DMS153 treated with DMSO at 0.1 percent for 48 hours (cell line): ENCODE results near the gene KDM4B.

ENCODE experiments used
- DNase-seq: peaks from one replicate; lab custom pipeline; 2025; ENCODE audit not compliant: unreplicated experiment; lab: John Stamatoyannopoulos, UW

Gene KDM4B

DNA sequence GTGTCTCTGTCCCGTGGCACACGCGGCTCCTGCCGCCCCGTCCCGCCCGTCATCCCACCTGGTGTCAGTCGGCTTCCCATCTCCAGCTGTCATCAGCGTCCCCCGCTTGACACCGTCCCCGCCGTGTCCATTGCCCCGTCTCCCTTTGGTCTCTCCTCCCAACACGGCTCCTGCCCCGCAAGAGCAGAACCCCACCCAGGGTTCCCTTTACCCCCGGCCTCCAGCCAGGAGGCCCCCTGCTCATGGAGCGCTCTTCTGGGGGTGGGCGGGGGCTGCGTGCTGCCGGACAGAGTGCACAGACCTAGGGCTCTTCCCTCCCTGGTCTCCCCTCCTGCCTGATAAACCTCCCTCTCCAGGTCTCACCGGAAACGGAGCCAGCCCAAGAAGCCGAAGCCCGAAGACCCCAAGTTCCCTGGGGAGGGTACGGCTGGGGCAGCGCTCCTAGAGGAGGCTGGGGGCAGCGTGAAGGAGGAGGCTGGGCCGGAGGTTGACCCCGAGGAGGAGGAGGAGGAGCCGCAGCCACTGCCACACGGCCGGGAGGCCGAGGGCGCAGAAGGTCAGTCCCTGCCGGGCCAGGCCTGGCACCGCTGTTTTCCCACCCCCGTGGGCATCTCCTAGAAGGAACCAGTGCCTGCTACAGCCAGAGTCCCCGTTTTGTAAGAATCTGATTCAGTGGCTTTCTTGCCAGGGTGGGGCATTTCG, 150.5 kb downstream of the KDM4B start:
- DNase-seq = no peak

DNA sequence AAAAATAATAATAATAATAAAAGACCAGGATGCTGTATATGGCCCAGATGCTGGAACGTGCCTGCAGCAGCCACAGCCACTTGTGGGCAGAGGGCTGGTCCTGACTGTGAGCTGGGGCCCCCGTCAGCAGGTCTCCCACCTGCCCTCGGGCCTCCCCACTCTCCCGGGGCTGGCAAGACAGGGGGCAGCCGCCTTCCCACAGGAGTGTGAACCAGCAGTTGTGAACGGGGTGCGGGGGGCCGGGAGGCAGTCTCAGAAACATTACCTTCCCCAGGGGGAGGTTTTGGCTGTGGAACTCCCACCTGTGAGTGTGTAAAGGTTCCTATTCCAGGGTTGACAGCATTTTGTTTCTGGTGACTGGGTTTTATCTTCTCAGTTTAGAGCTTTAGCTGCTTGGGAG, 151.4 kb downstream of the KDM4B start:
- DNase-seq = no peak

DNA sequence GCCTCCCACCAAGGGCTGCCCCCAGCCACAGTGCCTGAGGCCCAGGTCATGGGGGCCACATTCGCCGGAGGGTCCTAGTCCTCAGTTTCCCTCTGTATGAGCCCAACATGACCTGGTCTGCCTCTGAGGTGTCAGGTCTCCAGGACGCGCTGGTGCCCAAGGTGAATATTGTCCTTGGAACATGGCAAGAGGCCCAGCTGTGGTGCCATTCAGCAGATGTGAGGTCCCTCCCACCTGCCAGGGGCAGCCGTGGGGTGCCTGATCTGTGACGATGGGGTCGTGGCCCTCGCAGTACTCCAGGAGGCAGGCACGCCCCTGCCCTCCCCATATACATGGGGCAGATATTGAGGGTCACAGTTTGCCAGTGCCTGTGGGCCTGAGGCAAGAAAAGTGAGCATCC, 151.9 kb downstream of the KDM4B start:
- no peak for DNase-seq

DNA sequence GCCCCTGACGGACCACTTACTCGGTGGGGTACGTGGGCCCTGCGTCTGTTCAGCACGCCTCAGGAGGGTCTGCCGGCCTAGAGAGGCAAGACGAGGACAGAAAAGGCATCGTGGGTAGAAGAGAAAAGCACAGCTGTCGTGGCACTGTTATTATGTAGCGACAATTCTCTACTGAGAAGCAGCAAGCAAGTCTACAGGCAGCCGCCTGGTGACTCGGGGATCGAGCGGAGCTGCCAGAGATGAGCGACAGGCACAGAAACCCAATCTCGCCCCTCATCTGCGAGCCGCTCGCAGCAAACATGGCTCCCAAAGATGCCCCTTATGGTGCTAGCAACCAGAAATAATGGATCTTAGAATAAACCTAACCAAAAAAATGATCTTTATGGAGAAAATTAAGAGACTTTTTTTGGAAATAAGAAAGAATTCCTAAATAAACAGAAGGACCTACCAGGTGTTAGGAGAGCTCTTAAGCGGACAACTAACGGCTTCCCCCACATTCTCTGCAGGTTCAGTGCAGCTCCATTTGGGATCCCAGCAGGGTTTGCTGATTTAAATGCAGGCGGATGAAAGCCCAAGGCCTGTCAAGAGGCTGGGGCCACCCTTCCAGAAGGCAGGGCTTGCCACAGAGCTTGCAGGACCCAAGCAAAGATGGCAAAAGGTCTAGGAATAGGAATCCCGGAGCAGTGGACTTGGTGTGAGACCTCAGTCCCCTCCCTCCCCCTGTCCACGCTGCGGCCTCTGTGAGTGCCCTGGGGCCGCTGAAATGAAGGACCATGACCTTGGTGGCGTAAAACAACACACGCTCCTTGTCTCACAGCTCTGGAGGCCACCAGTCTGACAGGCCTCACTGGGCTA, 152.6 kb downstream of the KDM4B start:
- DNase-seq = no peak

DNA sequence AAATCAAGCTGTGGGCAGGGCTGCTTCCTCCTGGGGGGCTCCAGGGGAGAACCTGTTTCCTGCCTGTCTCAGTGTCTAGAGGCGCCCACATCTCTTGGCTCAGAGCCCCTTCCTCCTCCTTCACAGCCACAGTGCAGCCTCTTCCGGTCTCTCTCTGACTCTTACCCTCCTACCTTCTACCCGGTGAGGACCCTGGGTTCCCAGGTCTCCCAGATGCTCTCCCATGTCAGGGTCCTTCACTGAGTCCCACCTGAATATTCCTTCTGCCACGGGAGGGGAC, 153.1 kb downstream of the KDM4B start:
- no peak for DNase-seq

DNA sequence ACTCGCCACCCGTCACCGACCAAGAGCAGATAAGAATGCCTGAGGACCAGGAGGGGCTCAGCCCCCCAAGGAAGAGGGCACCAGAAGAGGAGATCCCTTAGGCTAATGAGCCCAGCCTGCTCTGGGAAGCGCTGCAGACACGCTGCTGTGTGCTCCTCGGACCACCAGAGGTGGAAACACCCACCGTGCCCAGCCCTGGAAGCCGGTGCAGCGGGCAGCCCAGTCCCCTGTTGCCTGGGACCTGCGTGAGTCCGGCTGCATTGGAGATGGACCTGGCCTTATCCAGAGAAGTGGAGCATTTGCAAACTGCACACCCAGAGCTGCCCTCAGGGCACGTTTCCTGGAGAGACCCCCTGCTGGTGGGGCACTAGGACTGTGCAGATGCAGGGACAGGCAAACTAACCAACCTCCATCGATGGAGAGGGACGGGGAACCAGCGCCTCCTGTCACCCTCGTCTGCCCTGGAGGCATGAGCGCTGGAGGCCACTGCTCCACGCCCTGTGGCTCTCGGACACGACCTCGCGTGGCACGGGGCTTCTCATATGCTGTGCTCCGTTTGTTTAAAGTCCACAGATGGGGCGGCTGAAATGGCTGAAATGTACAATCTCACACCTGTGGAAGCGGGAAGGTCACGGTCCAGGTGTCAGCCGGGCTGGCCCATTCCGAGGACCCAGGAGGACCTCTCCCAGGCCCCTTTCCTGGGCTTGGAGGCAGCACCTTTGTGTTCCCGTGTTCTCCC, 153.9 kb downstream of the KDM4B start:
- no peak for DNase-seq

DNA sequence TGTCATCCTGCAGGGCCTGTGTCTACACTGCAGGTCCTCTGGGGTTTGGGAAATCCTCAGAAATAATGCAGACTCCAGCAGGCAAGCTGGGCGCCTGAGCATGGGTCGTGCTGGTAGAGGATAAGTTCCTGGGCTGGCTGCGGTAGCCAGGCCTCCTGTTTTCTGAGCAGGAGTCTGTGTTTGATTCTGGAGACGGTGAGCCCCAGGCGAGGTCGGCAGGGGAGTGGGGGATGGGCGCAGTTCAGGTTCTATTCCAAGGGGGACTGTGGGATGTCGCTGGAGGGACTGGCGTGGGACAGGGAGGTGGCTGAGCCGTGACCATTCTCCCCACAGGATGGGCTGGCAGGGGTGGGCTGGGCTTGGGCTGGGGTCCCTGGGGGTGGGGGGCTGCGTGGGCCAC, 154.7 kb downstream of the KDM4B start:
- no peak for DNase-seq

DNA sequence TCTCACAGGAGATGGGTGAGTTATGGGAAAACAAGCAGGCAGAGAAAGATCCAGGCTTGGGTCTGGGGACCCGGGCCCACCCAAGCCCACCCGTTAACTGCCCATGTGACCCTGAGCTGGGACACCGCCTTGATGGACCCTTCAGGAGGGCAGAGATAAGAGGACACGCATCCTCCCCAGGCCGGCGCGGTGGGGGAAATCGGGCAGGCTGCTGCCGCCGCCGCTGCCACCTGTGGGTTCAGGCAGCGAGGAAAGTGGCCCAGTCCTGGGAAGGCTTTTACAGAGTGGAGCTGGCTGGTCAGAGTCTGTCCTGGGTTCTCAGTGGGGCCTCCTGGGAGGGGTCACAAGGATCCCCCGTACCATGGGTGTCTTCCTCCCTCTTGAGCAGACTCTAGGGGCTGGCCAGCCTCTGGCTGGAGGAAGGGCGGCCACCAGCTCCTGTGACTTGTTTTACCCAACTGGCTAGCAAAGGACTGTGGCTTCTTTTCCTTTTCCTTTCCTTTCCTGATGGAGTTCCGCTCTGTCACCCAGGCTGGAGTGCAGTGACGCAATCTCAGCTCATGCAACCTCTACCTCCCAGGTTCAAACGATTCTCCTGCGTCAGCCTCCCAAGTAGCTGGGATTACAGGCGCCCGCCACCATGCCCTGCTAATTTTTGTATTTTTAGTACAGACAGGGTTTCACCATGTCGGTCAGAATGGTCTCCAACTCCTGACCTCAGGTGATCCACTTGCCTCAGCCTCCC, 155.4 kb downstream of the KDM4B start:
- DNase-seq = no peak

DNA sequence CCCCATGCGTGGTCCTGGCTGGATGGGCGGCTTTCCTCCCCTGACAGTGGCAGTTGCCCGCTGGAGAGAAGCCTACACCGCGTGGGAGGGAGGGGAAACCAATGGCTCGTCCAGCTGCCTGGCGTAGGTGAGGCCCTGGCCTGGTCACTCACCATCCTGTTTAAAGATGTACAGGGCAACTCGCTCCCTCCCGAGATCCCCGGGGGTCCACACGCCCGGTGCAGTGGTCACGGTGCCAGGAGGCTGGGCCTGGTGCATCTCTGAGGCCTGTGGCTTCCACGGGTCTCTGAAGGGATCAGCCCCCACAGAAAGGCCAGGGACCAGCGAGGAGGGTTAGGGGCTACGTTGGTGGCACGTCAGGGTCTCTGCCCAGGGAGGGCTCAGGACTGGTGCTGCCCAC, 156.5 kb downstream of the KDM4B start:
- no peak for DNase-seq

DNA sequence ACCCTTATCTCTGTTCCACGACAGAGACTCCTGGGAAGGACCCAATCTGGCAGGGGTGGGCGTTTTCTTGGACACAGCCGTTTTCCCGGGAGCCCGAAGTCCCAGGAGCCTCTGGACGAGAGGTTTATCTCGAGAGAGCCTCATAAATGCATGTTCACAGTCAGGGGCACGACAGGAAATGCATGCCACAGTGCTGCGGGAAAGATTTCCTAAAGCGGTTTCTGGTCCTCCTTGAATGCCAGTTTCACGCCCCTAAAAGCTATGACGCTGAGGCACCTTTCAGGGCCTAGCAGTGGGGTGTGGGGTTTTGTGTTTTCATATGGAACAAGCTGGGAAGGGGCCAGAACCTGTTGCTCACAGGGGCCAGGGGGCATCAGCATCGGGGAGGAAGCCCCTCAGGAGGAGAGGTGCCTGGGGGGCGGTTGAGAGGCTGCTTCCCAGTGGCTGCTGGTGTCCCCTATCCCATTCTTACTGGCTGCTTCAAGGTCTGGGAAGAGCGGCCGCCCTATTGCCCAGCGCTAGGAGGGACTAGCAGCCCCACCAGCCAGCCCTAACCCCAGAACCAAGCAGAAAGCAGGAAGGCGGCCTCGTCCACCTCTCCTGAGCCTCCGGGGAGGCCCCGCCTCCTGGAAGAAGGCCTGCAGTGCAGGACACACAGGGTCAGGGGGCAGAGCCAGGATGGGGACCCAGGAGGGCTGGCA, 157.0 kb downstream of the KDM4B start:
- no peak for DNase-seq

DNA sequence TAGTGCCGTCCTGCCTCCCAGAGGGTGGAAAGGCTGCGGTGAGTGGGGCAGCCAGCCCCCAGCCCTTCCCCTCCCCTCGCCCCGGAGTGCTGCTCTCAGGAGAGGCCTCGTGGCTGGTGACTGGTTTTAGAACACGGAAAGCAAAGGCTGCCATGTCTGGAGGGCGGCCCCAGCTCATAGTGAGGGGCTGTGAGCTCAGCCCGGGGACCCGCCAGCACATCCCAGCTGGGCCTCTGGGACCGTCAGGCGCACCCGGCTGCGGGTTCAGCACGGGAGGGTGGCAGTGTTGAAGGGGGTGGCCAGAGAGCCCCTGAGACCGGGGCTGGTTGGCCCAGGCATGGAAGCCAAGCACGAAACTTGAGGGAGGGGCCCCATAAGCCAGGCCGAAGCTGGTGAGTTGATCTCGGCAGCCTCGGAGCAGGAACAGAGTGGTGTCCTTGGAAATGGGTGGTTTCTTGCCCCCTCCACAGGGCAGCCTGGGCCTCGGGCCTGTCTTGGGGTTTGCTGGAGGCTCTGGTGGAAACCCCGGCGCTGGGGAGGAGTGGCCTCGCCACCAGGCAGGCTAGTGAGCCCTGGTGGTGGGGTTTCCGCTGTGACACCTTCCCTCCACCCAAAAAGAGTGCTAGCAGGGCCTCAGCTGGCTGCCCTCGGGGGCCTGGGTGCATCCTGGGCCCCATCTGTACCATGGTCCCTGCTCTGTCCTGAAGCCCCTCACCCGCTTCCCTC, 157.7 kb downstream of the KDM4B start:
- DNase-seq = no peak

DNA sequence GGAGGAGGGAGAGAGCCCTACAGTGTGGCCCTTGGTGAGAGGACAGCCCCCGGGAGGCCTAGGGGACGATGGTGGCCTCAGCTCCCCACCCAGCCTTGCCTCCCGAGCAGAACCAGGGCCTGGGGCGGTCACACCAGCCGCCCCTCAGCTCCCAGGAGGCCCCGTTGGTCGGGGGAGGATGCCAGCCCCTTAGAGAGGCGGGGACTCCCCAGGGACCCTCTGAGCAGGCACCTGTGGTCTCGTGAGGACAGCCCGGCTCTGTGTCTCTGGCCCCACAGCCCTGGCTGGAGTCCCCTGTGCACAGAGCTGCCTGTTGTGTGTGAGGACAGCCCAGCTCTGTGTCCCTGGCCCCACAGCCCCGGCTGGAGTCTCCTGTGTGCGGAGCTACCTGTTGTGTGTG, 158.8 kb downstream of the KDM4B start:
- DNase-seq = no peak

DNA sequence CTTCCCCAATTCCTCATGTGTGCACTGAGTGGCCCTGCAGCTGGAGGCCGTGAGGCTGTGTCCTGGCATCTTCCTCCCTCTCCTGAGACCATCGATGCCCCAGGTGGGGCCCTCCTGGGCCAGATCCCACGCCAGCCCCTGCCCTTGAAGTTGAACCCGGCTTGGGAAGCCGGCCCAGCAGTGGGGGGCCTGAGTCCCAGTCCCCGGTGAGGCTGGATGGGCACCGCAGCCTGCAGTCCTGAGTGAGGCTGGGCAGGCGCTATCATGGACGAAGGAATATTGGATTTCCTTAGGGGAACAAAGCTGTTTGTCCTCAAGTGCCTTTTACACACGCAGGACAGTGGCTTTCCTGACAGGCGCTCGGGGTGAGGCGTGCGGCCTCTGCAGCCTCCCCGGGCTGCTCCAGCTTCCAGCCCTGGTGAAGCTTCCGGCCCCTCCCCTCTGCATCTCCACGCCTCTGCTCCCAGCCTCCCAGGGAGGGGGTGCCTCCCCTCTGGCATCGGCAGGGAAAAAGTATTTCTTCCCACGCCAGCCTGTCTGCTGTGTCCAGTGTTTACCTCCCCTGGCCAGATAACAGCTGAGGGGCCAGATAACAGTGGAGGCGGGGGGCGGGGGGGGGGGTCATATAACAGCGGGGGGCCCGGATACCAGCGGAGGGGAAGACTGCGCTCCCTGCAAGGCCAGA, 159.5 kb downstream of the KDM4B start:
- DNase-seq = no peak

DNA sequence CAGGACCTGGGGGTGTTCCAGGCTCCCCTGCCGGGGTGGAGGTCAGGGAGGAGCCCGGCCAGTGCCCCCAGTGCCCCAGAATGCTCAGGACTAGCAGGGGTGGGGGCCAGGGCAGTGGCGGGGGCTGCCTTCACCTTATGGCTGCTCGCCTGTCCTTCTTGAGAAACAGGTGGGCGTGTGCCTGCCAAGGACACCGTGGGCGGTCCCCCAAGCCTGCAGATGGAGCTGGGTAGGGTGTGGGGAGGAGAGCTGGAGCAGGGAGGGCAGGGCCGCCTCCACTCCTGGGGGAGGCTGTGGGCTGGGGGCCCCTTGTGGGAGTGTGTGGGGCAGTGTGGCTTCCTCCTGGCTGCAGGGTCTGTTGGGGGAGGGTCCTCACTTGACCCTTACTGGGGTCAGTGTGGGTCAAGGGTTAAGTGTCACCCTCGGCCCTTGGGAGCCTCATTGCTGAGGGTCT, 160.1 kb downstream of the KDM4B start:
- DNase-seq = no peak

DNA sequence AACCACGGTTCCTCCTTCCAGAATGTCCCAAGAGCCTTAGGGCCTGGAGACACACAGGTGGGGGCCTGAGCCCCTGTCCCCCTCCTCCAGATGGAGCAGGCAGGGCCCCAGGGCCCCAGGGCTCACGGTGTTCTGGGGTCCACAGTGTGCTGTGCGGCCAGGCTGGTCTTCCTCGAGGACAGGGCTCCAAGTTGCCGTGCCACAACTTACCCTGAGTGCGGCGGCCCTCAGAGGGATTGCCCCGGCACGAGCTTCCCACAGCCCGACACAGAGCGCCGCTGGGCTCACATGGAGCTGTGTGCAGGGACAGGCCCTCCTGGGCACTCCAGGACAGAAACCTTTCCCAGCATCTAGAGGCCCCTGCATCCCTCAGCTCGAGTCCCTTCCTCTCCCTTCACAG, 160.8 kb downstream of the KDM4B start:
- no peak for DNase-seq

DNA sequence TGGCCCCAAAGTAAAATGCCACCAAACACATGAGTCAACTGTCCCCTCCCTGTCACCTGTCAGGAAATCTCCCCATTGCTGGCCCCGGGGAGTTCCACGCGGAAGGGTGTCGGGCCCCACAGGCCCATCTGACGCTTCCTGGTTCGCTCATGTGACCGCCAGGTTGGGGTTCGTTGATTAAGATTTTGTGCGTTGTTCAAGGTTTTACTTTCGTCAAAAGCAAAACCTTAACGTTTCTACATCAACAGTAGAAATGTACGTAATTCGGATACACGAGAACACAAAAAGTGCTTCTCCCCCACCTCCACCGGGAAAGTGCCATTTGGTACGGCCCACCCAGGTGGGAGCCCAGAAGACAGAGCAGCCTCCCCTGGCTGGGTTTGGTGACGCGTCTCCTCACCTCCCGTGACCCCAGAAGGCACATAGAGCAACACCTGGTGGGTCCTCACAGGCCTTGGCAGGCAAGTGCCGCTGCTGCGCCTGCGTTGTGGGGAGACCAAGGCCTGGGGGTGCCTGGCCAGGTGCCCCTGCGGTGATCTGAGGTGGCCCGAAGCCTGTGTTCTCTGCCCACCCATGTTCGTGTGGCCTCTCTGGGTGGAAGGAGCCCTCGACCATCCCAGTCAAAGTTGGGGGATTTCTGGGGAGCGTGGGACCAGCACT, 161.6 kb downstream of the KDM4B start:
- no peak for DNase-seq

DNA sequence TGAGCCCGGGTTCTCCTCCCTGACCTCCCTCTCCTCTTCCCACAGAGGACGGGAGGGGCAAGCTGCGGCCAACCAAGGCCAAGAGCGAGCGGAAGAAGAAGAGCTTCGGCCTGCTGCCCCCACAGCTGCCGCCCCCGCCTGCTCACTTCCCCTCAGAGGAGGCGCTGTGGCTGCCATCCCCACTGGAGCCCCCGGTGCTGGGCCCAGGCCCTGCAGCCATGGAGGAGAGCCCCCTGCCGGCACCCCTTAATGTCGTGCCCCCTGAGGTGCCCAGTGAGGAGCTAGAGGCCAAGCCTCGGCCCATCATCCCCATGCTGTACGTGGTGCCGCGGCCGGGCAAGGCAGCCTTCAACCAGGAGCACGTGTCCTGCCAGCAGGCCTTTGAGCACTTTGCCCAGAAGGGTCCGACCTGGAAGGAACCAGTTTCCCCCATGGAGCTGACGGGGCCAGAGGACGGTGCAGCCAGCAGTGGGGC, 162.2 kb downstream of the KDM4B start:
- no peak for DNase-seq

DNA sequence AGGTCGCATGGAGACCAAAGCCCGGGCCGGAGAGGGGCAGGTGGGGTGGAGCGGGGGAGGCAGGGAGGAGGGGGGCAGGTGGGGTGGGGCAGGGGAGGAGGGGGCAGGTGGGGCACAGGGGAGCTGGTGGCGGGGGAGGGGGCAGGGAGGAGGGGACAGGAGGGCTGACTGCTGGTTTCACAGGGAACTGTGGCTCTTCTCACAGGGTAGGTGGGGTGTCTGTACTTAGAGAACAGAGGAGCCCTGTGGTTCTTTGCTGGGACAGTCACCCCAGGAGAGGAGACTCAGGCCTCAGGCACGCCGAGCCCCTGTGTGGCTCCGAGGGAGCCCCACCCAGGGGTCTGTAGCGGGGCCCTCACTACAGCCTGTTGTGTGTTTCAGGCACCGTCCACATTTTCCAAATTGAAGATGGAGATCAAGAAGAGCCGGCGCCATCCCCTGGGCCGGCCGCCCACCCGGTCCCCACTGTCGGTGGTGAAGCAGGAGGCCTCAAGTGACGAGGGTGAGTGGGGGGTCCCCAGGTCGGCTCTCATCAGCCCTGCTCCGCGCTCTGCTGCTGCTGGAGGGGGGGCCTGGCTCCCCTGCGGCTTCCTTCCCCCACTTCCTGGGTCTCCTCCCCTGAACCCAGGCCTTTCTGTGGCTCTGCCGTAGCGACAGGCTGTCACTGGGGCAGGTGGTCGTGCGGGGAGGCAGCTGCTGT, 162.7 kb downstream of the KDM4B start:
- no peak for DNase-seq
